GM18858 (cell line): Measurements from ENCODE around the gene RUNX1.

Experiments used
- ATAC-seq: cut with Tn5 transposase; IDR thresholded peaks from one replicate; pipeline ENCODE4 v1.9.1; 2021; ENCODE audit not compliant: unreplicated experiment

The RUNX1 gene

DNA sequence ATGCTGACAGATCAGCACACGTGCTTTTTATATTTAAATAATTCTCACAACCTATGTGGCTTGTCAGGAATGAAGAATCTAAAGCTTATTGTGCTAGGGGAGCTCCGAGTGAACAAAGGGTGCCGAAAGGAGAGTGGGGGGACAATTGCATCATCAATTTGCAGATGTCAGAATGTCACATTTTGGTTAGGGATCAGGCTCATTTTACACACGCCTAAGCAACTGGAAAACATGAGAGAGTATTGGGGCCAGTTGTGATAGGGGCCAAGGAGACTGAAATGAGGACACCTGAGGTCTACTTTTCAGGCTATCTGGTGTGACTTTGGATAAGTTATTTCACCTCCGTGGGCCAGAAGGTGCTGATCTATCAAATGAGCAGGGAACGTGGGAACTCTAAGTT, 31.8 kb downstream of the RUNX1 start:
- no peak for ATAC-seq

- ATAC-seq, result no peak
Measured at GRCh38 chr21:35016517-35017188, 32.4 kb downstream of the RUNX1 start.

DNA sequence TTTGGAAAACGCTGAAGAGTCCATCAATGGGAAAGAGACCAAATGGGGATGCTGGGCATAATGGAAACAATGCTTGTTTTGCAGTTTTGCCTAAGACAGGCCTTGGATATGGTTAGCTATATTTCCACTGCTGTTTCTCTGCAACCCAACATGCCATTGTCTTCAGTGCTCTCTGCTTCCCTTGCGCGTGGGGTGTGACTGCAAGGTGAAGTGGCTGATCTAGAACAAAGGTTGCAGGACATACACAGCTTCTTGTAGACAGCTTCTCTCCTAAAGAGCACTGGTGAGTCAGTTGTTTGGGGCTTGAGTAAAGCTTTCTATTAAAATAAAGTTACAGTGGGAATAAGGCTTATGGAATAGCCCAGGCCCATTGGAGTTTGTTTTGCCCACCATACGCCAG, 33.0 kb downstream of the RUNX1 start:
- ATAC-seq, result no peak

- no peak for ATAC-seq
Measured at GRCh38 chr21:35015435-35016024, 33.6 kb downstream of the RUNX1 start.

DNA sequence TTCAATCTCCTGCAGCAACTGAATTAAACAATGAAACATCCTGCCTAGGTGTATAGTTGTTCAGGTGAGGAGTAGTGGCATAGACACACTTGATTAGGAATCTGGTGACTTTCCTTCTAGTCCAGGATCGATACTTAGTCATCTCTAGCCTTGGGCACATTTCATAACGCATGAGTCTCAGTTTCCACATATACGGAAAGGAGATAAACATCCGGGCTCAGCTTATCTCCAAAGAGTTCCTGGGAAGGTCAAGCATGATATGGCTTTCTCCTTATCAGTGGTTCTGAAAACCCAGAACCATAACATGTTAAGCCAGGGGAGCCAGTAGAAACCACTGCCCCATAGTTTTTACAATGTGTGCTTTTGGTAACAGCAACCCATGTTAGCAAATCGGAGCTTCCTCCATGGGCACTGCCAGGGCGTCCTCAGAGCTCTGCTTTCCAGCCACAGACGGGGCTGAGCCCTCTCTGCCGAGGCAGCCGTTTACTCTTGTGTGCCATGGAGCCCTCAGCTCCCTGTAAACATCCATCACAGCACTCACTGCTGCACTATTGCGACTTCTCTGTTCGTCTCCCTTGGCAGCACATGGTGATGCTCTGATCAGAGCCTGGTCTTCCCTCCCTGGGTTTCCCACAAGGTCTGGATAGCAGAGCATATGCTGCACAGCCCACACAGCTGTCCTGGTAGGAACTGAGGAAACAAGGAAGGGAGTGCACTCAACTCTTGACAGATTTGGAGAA, 34.6 kb downstream of the RUNX1 start:
- ATAC-seq, result no peak

DNA sequence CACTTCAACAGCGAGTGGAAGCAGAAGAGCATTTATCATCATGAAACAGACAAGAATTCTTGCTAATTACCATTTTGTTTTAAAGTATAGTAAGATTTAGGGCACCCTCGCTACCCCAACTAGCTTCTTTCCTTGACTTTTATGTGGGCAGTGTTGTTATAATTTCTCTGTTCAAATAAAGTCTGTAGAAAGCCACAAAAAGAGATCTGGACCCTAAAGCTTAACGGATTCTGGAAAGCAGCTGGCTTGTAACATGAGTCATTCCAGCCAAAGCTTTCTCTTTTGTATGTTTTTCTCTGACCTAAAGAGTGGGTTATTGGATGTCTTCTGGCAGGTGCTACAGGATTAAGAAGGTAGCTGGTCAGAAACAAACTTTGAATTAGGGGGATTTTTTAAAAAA, 37.4 kb downstream of the RUNX1 start:
- ATAC-seq, result no peak

DNA sequence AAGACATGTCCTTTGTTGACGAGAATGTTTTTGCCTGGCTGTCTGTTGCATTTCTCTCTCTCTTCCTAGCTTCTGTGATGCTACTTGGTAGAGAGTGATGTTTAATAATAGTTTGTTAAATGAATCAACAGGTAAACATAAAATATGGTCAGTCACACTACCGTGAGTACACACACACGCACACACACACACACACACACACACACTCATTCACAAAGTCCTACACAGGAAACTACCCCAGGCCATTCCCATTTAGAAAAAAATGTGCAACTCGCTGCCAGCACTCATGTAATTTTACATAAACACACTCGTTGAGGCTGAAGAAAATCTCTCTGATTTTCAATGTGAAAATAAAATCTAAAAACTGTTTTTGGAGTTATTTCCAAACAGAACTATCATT, 38.7 kb downstream of the RUNX1 start:
- ATAC-seq, result no peak

- no peak for ATAC-seq
Measured at GRCh38 chr21:35007348-35007747, 41.8 kb downstream of the RUNX1 start.

DNA sequence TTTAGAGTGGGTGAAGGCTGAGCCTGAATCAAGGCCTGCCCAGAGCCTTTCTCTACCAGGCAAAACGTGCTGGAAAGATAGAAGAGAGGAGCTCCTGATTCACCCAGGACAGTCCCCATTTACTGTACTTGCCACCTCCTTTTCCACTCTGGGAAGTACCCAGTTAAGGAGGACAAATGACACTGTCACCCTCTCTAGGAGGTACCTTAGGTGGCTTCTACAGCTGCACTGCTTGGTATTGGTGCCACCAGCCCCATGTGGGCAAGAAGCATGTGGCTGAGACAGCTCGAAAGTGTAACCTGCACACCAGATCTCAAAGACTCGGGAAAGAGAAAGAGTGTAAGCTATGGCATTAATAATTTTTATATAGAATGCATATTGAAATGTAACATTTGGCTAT, 42.3 kb downstream of the RUNX1 start:
- ATAC-seq, result no peak

GRCh38 chr21:35006248-35006647, 42.9 kb downstream of the RUNX1 start:
- ATAC-seq, result no peak

- no peak for ATAC-seq
Measured at GRCh38 chr21:35005560-35006224, 43.4 kb downstream of the RUNX1 start.

DNA sequence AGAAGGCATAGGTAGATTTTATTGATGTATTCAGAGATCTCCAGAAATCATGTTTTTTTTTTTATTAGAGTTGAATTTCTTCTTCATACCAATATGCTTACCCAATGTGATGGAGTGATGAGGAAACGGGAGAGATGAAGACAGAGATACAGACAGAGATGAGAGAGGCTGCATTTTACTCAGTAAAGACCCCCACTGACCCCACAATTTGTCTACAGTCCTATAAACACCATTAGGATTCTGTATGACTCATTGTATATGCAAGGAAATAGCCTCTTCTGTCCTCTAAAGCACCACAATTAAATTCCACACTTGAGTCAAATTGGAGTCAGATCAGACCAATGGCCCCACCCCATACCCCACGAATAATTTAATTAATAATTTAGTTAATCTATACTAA, 44.0 kb downstream of the RUNX1 start:
- ATAC-seq, result no peak

GRCh38 chr21:35004314-35004713, 44.8 kb downstream of the RUNX1 start:
- ATAC-seq, result no peak

DNA sequence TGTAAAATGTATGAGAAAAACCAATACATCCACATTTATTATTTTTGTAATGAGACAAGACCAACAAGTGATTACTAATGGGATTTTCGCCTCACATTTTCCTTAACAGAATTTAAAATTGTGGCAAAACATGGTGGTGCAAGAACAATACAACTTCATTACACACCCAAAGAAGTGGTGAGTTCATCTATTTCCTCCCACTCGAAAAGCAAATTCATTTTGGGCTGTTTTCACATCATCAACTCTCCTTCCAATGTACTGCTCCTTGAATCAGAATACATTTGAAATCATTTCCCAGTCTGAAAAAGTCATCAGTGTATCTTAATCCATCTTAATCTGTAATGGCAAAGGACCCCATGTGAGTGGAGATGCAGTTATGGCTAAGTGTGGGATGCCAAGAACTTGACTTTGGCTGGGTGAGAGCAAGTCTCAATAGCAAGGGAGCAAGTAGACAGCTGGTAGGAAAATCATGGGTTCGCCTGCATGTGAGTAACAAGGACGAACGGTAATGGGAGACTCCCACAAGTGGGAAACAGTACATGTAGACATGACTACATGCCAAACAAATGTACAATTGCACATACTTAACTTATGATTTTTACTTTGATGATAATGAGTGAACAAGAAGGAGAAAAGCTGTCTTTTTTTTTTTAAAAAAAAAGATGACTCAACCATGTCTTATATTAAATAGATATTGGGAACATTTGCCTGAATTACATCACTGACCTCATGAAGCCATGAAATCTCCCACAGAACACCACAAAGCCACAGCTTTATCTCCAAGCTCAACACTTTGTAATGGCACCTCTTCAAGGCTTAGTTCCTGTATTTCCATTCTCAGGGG, 46.0 kb downstream of the RUNX1 start:
- ATAC-seq, result no peak

GRCh38 chr21:34999397-34999941, 49.6 kb downstream of the RUNX1 start:
- no peak for ATAC-seq

- no peak for ATAC-seq
Measured at GRCh38 chr21:34998176-34998575, 50.9 kb downstream of the RUNX1 start.

GRCh38 chr21:34997294-34997693, 51.8 kb downstream of the RUNX1 start:
- ATAC-seq, result no peak

DNA sequence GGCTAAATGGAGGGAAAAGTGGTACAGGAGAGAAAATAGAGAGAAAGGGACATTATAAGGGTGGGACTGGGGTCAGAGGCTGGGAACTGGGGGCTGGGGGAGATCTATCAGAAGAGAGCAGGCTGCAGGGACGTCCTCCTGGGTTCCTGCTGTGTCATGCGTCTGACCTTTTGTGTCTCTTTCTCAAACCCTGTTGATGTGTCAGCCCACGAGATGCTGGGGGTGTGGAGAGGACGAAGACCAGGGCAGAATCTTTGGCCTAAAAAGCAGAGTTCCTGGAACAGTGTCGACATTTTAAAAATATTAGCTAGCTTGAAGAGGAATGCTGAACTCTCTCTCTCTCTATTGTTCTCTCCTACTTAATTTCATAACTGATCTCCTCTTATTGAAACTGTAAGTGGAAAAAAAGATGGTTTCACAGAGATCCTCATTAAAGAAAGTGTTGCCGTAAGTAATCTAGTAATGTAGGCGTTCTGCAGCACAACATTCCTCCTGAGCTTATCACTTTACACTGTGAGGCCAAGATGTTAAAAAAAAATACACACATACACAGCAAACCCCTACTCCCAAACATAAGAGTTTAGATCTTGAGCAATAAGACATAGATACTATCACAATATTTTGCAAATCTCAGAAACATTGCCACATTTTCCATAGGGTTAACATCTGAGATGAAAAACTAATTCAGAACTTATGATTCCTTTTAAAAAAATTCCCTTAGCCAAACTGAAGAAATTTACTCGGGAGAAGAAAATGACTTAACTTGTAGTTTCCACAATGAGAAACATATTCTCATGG, 52.6 kb downstream of the RUNX1 start:
- no peak for ATAC-seq

DNA sequence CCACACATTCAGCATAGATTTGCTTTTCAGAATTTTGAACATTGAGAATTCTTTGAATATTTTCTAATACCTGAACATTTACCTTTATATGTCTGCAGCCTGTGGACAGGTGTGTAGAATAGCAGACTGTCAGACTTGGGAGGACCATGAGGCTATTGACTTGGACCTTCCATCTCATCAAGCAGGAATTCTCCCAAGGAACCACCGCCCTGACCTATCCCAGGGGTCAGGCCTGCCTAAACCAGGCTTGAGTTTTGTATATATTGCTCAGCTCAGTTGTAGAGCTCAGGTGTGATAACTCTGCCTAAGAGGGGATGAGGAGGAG, 53.2 kb downstream of the RUNX1 start:
- no peak for ATAC-seq
